ENCODE results near the gene ARHGAP15. TPM values are rescaled to one million over a fixed set of nuclear protein-coding genes. Genes with fewer than 3 reads are reported as not detected.

ARHGAP15 gene
- polyA plus RNA-seq, 1 donor from 2014 or later: 0.30 TPM

DNA sequence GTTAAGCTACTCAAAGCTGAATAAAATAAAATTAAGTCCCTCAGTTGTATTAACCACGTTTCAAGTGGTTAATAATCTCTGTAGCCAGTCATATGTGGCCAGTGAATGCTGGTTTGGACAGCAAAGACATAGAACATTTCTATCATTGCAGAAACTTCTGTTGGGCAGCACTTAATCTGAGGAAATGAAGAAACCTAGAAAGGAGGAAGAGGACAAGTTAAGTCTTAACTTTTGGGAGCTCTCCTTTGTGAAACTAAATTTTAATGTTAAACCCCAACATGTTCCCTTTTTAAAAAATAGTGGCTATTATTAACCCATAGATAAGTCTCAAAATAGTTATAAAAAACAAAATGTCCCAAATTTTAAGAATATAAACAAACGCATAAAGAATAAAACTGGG lies 421.3 kb downstream of the ARHGAP15 start:
- Histone ChIP-seq H3K79me2 (replicated peaks; ENCODE audit: insufficient read depth, low read length) (no peaks in the 10 kb centered on the region), H4K20me1 (ENCODE audit: insufficient read depth) (no peaks in the 10 kb centered on the region), H3F3A (ENCODE audit: insufficient read depth, low read length, poor library complexity, severe bottlenecking) (no peaks in the 10 kb centered on the region), H3K27me3 (ENCODE audit: insufficient read depth, low read depth, low read length) (no peaks in the 10 kb centered on the region), H3K9ac (ENCODE audit: low read length) (no peak overlapping the region), H2AFZ (ENCODE audit: low read depth, low read length) (no peak overlapping the region), H3K4me2 (ENCODE audit: low read length) (no peak overlapping the region), H3K27ac (ENCODE audit: low read length) (no peak overlapping the region), H3K9me2 (ENCODE audit: insufficient read depth, low read length) (no peaks in the 10 kb centered on the region), H3K9me3 (ENCODE audit: low read length) (no peaks in the 10 kb centered on the region), H3K4me3 (ENCODE audit: low read length) (no peak overlapping the region), H3K36me3 (ENCODE audit: insufficient read depth, low read length) (no peaks in the 10 kb centered on the region)
- TF ChIP-seq EP300 (conservative IDR thresholded peaks at IDR 0.05; ENCODE audit: poor library complexity, severe bottlenecking): no peak
- TF ChIP-seq MXI1 (conservative IDR thresholded peaks at IDR 0.05; ENCODE audit: poor library complexity, severe bottlenecking): no peak
- TF ChIP-seq SMC3 (conservative IDR thresholded peaks at IDR 0.05; ENCODE audit: poor library complexity): no peak
- no peak for TF ChIP-seq POLR2AphosphoS5 (IDR thresholded peaks at IDR 0.05)
- TF ChIP-seq CTCF (IDR thresholded peaks at IDR 0.05; ENCODE audit: poor library complexity, severe bottlenecking): no peak
- no peak for TF ChIP-seq RAD21 (conservative IDR thresholded peaks at IDR 0.05)
- TF ChIP-seq TAF1 (IDR thresholded peaks at IDR 0.05; ENCODE audit: low read depth): no peak
- no peak for TF ChIP-seq REST (IDR thresholded peaks at IDR 0.05; ENCODE audit: borderline replicate concordance)
- no peak for TF ChIP-seq EZH2 (IDR thresholded peaks at IDR 0.05; ENCODE audit: borderline replicate concordance, insufficient read depth, low read length, poor library complexity, severe bottlenecking)

DNA sequence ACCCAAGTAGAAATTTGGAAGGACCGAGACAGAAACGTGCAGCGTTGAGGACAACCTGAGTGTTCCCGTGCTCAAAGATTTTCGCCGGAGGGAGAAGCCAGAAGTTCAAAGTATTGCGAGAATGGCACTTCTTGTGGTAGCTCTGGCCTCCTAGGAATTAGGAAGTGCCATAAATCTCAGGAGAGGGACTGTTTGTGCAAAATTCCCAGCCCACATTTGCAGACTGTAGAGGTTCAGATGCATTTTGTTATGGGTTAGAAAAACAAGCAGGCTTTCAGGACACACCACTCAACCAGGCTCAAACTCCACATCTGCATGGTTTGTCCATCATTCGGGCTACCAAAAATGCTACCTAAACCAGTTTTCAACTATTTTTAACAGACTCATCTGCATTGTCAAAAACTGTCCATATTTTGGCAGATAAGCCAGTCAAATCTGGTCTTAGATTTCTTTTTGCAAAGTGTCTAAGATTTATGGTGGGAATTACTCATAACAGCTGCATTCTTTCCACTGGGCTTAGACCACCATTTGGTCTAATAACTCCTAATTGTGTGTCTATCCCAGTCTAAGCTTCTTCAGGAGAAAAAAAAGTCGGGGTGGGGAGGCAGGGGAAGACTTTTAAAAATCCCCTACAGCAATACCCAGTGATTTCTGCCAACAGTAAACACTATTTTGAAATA lies 422.9 kb downstream of the ARHGAP15 start:
- H4K20me1 ChIP-seq (ENCODE audit: insufficient read depth): no peaks in the 10 kb centered on the region
- no peak overlapping the region for H2AFZ ChIP-seq (ENCODE audit: low read depth, low read length)
- no peaks in the 10 kb centered on the region for H3F3A ChIP-seq (ENCODE audit: insufficient read depth, low read length, poor library complexity, severe bottlenecking)
- H3K79me2 ChIP-seq (replicated peaks; ENCODE audit: insufficient read depth, low read length): no peaks in the 10 kb centered on the region
- H3K36me3 ChIP-seq (ENCODE audit: insufficient read depth, low read length): no peaks in the 10 kb centered on the region
- no peak overlapping the region for H3K4me3 ChIP-seq (ENCODE audit: low read length)
- no peaks in the 10 kb centered on the region for H3K9me2 ChIP-seq (ENCODE audit: insufficient read depth, low read length)
- no peak overlapping the region for H3K9ac ChIP-seq (ENCODE audit: low read length)
- no peak for TF ChIP-seq CTCF (IDR thresholded peaks at IDR 0.05; ENCODE audit: poor library complexity, severe bottlenecking)
- TF ChIP-seq TAF1 (IDR thresholded peaks at IDR 0.05; ENCODE audit: low read depth): no peak
- TF ChIP-seq MXI1 (conservative IDR thresholded peaks at IDR 0.05; ENCODE audit: poor library complexity, severe bottlenecking): no peak
- no peak for TF ChIP-seq RAD21 (conservative IDR thresholded peaks at IDR 0.05)
- no peak for TF ChIP-seq EZH2 (IDR thresholded peaks at IDR 0.05; ENCODE audit: borderline replicate concordance, insufficient read depth, low read length, poor library complexity, severe bottlenecking)
- TF ChIP-seq REST (IDR thresholded peaks at IDR 0.05; ENCODE audit: borderline replicate concordance): no peak
- TF ChIP-seq EP300 (conservative IDR thresholded peaks at IDR 0.05; ENCODE audit: poor library complexity, severe bottlenecking): no peak
- no peak for TF ChIP-seq SMC3 (conservative IDR thresholded peaks at IDR 0.05; ENCODE audit: poor library complexity)
- TF ChIP-seq POLR2AphosphoS5 (IDR thresholded peaks at IDR 0.05): no peak
- H3K4me2 ChIP-seq (ENCODE audit: low read length): no peak overlapping the region
- no peaks in the 10 kb centered on the region for H3K9me3 ChIP-seq (ENCODE audit: low read length)
- H3K27me3 ChIP-seq (ENCODE audit: insufficient read depth, low read depth, low read length): no peaks in the 10 kb centered on the region
- H3K27ac ChIP-seq (ENCODE audit: low read length): no peak overlapping the region
